Stimulated activated CD4-positive, alpha-beta T cell treated with anti-CD3 and anti-CD28 coated beads, Interleukin-15, amount 100 ng/mL, for 48 hours (primary cell): Measurements from ENCODE around the gene POLR2A.

Experiments used
- DNase-seq, 2 donors: peaks; one replicate each; pipeline ENCODE4 v3.0.0-alpha.2; 2020; ENCODE audit warnings: low read depth in 2 of 2

Gene POLR2A

DNA sequence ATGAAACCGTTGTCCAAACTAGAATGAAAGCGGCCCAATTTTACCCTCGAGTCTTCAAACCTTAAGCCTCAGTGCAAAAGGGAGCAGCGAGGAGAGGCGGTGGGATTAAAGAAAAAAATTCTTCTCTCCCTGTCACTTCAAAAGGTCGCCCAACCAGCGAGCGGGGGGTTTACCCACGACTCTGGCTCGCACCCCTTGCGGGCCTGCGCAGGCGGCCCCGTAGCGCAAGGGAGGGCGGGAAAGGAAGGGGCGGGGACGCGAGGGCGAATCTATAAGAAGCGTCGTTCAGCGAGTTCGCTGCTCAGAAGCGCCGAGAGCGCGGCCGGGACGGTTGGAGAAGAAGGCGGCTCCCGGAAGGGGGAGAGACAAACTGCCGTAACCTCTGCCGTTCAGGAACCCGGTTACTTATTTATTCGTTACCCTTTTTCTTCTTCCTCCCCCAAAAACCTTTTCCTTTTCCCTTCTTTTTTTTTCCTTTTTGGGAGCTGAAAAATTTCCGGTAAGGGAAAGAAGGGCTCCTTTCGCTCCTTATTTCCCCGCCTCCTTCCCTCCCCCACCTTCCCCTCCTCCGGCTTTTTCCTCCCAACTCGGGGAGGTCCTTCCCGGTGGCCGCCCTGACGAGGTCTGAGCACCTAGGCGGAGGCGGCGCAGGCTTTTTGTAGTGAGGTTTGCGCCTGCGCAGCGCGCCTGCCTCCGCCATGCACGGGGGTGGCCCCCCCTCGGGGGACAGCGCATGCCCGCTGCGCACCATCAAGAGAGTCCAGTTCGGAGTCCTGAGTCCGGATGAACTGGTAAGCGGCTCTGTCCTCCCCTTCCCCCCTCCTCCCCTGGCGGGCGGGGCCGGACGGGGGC, at the start of gene POLR2A:
TSS of gene POLR2A (plus strand) at position 300 of the 852 bp plus-strand sequence.
- DNase-seq, result peak; percentile 94 to 95

DNA sequence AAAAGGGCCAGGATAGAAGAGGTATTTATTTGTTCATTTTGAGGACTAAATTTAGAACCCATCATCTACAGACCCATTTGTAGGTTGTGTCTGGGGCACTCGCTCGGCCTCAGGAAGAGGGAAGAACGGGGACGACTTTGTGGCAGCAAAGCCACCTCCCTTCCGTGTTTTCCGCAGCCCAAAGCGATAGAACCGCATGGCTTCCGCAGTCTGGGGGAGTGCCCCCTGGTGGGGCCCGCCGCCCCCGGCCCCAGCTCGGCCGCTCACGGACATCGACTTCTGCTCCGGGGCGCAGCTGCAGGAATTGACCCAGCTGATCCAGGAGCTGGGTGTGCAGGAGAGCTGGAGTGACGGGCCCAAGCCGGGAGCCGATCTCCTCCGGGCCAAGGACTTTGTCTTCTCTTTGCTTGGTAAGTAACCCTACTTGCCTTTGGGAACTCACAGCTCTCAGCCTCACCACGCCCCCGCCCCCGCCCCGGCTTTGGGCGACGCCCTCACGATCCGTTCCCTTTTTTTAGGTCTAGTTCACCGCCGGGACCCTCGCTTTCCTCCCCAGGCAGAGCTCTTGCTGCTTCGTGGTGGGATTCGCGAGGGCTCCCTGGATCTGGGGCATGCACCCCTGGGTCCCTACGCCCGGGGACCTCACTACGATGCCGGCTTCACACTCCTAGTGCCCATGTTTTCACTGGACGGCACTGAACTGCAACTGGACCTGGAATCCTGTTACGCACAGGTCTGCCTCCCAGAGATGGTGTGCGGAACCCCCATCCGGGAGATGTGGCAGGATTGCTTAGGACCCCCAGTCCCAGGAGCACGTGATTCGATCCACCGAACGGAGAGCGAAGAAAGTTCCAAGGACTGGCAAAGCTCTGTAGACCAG, 48.2 kb upstream of the POLR2A start:
- no peak for DNase-seq

DNA sequence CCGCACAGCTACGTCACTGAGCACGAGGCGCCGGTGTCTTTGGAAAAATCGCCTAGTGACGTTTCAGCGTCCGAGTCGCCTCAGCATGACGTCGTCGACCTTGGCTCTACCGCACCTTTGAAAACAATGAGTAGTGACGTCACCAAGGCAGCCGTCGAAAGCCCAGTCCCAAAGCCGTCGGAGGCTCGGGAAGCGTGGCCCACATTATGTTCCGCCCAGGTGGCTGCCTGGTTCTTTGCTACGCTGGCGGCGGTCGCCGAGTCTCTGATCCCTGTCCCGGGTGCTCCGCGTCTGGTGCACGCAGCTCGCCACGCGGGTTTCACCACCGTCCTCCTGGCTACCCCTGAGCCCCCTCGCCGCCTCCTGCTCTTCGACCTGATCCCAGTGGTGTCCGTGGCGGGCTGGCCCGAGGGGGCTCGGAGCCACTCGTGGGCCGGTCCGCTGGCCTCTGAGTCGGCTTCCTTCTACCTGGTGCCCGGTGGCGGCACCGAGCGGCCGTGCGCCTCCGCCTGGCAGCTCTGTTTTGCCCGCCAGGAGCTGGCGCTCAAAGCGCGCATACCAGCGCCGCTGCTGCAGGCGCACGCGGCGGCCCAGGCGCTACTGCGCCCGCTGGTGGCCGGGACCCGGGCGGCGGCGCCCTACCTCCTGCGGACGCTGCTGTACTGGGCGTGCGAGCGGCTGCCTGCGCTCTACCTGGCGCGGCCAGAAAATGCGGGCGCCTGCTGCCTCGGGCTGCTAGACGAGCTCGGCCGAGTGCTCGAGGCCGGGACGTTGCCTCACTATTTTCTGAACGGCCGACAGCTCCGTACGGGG, 47.4 kb upstream of the POLR2A start:
- DNase-seq, result peak; percentile 64 to 81

DNA sequence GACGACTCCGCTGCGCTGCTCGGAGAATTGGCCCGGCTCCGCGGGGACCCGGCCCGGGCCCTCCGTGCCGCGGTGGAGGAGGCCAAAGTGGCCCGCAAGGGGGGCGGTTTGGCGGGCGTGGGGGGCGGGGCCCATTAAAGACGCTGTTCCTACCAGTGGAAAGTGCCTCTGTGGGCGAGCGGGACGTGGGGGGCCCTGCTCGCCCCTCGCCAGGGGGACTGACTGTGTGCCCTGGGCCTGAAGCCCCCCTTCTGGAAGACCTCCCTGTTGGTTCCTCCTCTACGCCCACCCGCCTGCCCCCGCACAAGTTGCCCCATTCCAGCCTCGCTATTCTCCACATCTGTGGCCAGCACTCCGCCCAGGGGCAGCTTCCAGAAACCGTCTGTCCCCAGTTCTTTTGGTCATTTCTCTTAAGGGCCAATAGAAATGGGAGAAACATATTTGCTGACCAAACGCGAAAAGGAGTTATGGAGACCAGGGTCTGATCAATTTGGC, 46.8 kb upstream of the POLR2A start:
- no peak for DNase-seq

DNA sequence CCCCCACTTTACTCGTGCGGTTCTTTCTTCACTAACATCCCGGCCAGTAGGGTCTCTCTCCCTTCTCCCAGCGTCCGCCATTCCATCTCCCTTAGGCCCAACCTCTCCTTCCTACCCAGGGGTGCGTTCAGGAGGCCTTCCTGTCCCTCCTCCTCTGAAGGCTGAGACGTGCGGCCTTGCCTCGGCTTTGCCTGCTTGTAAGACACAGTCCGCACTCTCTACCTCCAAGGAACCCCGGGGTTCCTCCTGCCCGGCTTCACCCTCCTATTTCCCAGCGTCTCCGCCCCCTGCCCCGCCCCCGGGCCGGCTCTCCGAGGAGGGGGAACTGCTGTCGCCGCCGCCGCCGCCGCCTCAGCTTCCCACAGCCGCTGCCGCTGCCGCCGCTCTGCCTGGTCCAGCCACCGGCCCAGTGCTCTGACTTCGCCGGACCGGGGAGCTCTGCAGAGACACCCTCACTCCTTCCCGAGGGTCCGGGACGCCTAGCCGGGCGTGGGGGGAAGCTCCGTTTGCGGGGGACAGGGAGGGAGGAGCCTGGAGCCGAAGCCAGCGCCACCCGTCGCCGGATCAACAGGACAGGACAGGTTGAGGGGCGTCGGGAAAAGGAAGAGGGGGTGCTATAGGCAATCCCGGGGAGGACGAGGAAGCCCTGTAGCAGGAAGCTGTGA, 46.1 kb upstream of the POLR2A start:
- DNase-seq, result no peak

DNA sequence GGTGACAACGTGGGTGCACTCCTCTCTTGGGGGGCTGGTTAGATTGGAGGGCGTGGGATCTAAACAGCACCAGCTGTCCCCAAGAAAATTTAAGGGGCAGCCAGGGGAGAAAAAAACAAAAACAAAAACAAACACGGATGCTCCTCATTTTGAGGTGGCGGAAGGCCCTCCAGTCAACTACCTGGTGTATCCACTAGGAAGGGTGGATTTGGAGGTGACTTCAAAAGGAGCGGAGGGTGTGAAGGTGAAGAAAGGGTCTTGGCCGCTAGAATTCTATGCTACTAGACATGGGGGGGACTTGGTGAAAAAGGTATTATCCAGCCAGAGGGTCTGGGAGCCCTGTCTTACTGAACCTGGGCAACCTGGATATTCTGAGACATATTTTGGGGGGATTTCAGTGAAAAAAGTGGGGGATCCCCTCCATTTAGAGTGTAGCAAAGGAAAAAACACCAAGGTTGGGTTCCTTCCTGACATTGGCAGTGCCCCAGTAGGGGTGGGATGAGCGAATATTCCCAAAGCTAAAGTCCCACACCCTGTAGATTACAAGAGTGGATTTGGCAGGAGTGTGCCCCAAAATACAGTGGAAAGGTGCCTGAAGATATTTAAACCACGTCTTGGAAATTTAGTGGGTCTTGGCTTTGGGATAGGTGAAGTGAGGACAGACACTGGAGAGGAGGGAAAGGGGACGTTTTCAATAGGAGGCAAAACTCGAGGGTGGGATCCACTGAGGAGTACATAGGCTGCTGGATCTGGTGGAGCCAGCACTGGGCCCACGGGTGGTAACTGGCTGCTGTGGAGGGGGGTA, 45.3 kb upstream of the POLR2A start:
- DNase-seq, result no peak

DNA sequence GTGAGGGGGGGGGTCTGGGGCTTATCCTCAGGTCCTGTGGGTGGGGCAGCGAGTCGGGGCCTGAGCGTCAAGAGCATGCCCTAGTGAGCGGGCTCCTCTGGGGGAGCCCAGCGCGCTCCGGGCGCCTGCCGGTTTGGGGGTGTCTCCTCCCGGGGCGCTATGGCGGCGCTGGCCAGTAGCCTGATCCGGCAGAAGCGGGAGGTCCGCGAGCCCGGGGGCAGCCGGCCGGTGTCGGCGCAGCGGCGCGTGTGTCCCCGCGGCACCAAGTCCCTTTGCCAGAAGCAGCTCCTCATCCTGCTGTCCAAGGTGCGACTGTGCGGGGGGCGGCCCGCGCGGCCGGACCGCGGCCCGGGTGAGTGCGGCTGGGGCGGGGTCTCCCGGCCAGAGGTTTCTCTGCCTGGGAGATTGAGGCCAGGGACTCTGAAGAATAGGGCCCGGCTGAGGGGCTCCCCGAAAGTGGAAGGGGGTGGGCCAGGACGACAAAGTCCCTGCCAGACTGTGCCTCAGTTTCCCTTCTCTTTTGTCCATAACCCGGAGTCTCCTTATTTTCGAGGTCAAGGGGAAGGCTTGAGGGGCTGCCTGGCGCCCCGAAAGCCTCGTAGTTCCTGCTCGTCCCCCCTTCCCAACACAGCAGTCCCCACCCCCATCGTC, 44.6 kb upstream of the POLR2A start, which contains the start of gene FGF11:
TSS of gene FGF11 (plus strand) at position 51 of the 651 bp plus-strand sequence. CDS start at position 160, 109 bp downstream.
- DNase-seq, result no peak

DNA sequence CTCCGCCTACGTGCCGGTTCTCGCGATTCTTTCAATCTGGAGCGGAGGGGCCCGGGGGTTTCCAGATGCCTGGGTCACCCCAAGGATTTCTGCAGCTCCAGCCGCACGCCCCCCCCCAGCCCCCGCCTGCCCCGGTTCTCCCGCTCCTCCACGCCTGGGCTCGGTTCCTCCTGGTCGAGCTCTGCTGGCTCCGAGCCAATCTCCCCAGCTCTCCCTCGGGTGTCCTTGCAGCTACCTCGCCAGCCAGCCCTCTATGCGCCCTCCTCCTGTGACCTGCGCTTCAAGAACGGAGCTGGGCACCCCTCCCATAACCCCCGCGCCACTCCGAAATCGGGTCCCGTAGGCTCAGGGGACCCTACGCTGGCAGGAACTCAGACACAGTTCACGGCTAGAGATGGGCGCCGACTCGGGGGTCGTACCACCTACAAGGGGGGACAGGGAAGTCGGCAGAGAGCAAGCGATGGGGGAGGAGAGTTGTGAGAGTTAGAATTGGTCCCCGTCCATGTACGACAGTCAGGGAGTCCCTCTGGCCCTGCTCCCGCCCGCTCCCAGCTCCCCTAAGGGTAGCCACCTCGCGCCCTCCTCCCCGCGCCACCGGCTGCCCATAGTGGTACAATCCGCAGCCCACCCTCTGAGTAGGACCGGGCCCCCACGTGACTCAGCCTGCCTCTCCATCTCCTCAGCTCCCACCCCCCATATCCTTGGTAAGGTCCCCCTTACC, 43.9 kb upstream of the POLR2A start:
- DNase-seq, result no peak

DNA sequence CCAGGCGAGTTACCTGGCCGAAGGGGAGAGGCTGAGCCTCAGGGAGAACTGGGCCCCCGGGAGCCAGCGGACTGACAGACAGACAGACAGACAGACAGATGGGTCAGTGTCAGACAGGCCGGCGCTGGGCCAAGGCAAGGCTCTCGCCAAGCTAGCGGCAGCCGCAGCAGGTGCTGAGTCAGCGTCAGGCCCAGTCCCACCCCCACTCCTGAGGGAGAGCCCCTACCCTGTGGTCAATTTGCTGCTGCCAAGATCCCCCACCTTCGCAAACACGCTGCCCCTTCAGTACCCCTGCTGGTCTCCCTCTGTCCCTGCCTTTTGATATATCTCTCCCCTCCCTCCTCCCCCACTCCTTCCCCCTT, 43.4 kb upstream of the POLR2A start:
- no peak for DNase-seq

DNA sequence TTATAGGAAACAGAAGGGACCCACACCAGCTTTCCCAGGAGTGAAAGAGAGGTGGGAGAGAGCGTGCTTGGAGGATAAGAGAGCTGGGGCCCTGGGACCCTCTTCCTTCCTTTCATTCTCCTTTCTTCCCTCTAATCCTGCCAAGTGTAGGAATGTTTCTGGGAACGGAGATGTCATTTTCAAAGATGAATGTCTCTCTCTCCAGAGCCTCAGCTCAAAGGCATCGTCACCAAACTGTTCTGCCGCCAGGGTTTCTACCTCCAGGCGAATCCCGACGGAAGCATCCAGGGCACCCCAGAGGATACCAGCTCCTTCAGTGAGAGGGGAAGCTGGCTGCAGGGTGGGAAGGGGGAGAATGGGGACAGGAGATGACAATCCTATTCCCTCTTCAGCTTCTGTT, 42.9 kb upstream of the POLR2A start:
- DNase-seq, result no peak

DNA sequence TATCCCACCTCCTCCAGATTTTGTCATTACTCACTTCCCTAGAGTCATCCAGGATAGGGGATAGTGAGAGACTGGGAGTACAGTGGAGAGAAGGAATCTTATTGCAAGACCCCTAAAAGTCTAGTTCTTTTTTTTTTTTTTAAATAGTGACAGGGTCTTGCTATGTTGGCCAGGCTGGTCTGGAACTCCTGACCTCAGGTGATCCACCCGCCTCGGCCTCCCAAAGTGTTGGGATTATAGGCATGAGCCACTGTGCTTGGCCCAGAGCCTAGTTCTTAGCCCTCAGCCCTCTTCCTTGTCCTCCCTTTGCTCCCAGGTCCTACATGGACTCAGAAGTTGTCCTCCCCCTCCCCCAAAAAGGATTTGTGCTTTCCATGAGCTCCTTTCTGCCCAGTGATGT, 42.0 kb upstream of the POLR2A start:
- DNase-seq, result no peak

DNA sequence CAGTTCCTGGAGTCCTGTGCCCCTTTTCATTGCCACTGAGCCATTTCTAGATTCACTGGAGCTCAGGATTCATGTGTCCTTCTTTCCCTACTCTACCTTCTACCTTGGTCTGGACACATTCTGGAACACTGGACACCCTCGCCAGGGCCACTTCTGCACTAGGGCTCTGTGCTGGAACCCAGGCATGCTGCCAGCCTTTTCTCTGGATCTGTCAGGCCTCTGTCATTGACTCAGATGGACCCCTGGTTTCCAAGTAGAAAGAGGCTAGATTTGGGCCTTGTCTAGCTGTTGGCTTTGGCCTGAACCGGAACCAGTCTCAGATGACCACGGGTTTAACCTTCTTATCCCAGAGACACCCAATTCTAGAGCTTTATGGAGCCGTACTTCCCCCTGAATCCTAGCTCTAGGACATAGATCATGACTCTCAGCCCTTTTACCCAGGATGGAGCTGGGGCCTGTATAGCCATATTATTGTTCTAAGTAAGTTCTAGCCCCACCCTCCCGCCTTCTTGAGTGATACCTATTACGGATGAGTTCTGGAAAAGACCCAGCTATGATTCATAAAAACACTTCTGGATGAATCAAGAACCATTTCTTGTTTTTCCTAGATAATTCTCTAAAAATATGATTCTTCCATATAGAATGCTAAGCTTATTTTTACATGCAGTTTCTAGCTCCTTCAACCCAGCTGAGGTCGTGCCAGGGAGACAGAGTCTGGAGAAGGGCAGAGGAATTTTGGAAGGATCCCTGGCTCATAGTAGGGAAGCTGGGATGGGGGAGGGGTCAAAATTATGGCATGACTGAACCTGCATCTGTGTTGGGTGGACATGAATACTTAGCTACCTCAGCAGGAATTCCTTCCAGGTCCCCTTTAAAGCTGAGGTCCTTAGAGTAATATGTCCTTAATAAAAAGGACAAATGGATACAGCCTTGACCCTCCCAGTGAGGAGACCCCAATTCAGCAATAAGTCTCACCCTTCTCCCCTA, 40.4 kb upstream of the POLR2A start:
- DNase-seq, result no peak

DNA sequence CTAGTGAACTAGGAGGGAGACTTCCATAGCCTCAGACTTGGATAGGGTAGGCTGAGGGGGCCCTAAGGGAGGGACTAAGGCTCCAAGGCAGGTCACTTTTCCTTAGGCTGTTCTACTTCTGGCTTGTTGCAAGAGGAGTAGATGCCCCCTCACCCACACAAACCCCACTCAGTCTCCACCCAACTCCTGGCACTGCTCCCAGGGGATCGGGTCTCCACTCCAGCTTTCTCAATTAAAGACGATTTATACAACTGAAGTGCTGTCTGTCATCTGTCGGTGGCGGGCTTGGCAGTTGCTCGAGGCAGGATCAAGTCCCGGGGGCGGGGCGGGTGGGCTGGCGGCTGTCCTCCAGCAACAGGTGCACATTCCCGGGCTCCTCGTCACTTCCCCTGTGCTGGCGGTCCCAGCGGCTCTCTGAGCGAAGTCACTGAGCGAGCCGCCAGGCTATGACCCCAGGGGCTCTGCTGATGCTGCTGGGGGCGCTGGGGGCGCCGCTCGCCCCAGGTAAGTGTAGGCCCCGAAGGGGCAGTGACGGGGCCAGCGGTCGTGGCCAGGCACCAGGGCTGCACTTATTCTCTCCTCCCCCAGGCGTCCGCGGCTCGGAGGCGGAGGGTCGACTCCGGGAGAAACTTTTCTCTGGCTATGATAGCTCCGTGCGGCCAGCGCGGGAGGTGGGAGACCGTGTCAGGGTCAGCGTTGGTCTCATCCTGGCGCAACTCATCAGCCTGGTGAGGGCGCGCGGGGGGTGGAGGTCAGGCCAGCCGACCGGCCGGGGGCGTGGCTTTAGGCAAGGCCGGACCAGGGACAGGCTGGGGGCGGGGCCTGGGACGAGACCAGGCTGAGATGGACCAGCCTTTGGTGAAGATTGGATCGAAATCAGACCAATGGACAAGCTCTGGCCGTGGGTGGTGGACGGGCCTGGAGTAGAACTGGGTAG, 39.2 kb upstream of the POLR2A start, which contains the start of gene CHRNB1:
TSS of gene CHRNB1 (plus strand) at position 380 of the 937 bp plus-strand sequence. CDS start at position 447, 67 bp downstream.
- DNase-seq, result no peak

DNA sequence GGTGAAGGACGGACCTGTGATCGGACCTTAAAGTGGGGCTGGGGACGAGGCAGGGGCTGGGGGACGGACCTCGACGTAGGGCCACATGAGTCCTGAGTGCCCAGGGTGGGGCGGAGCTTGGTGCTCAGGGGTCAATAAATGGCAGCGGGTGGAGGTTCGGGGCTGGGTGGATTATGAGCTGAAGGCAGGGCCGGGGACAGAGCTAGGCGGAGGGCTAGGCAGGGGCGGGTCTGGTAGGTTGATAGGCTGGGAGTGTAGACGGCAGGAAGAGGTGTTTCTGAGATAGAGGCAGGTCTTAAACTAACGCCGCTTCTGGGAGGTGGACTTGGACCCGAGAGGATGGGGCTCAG, 38.6 kb upstream of the POLR2A start:
- DNase-seq, result no peak

DNA sequence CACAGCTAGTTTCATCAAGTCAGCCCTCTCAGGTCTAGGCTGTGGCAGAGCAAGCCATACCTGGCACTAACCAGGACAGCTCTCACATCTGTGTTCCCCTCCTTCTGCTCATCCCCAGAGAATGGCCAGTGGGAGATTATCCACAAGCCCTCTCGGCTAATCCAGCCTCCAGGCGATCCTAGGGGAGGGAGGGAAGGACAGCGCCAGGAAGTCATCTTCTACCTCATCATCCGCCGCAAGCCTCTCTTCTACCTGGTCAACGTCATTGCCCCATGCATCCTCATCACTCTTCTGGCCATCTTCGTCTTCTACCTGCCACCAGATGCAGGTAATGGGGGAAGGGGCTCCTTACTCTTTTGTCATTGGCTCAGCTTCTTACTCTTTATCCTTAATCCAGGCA, 35.7 kb upstream of the POLR2A start:
- no peak for DNase-seq

DNA sequence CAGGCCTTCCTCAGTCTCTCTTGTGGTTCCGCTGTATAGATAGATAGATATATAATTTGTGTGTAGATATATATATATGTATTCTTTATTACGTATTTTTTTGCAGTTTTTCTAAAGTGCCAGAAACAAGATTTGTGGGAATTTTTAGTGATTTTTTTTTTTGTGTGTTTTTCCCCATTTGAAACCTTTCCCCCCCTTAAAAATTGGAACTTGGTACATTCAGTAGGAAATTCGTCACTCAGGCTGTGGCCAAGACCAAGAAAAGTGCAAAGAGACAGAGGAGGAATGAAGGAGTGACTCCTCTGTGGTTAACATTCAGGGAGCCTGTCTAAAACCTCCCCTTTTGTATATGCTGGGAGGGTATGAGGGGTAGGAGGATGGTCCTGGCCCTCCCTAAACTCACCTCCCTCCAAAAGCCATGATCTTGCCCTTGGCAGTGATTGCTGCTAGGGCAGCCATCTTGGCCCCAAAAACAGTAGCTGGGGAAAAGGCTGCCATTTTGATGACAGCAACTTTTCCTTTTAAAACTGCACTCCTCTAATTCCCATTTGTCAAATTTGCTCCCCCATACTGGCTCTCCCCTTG, 24.1 kb upstream of the POLR2A start:
- DNase-seq, result no peak
